Neutrophil (primary cell): ENCODE data around the gene INTS6.

ENCODE experiments used
- H3K27ac ChIP-seq: fragments of 200-600 bp; sonication (generic); 2 replicates; pipeline ENCODE4 v1.5.1; 2016; ENCODE audit warnings: mild to moderate bottlenecking, moderate library complexity
- H3K27me3 ChIP-seq: fragments of 200-600 bp; sonication (generic); 2 replicates; pipeline ENCODE4 v1.6.0; 2016; ENCODE audit warnings: mild to moderate bottlenecking
- H3K36me3 ChIP-seq: fragments of 200-600 bp; sonication (generic); 2 replicates; pipeline ENCODE4 v1.5.1; 2017
- H3K4me1 ChIP-seq, 2 experiments: fragments of 200-600 bp in 1 of 2; sonication (generic) in 1 of 2; 1 replicate in 1 of 2; 2 replicates in 1 of 2; pipeline versions ENCODE4 v1.5.1 to v1.6.1; 2013 to 2016; ENCODE audit warnings: low read depth in 1 of 2, low read length in 1 of 2, mild to moderate bottlenecking in 1 of 2, moderate library complexity in 1 of 2; ENCODE audit not compliant: control insufficient read depth in 1 of 2, insufficient read depth in 1 of 2
- H3K4me3 ChIP-seq, 2 experiments: fragments of 200-600 bp in 1 of 2; sonication (generic) in 1 of 2; 1 replicate in 1 of 2; 2 replicates in 1 of 2; pipeline ENCODE4 v1.5.1; 2013 to 2016; ENCODE audit warnings: low read depth in 1 of 2, low read length in 1 of 2, mild to moderate bottlenecking in 1 of 2, moderate library complexity in 1 of 2
- H3K9me3 ChIP-seq: fragments of 200-600 bp; sonication (generic); 2 replicates; pipeline ENCODE4 v1.5.1; 2016
- TF ChIP-seq, protein P1 (sequence below): fragments of 200-600 bp; sonication (generic); IDR thresholded peaks from 2 replicates; pipeline ENCODE4 v1.5.1; 2016; ENCODE audit warnings: antibody characterized with exemption

The INTS6 gene

DNA sequence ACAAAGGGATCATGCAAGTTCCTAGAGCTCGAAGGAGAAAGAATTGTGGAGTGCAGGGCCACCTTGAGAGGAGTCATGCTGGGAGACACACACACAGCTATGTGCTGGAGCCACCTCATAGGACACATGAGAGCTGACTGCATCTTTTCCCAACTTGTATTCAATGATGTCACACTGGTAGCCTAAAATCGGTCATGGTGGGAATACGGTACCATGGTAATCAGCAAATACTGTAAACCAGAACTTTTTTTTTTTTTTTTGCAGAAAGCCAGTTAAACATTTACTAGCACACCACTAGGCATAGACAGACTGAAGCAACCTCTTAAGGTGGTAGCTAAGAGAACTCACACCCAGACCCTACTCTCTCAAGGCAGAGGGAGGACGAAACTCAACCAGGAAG is 47.0 kb upstream of the INTS6 start:
- Histone ChIP-seq H3K9me3 (no peaks in the 10 kb centered on the region), H3K4me3 (no peak overlapping the region), H3K27me3 (no peaks in the 10 kb centered on the region), H3K36me3 (no peaks in the 10 kb centered on the region), H3K27ac (no peak overlapping the region), H3K4me1 (peaks cover 0 to 9% of the 10 kb centered on the region in 2 experiments)
- TF ChIP-seq, protein P1, sequence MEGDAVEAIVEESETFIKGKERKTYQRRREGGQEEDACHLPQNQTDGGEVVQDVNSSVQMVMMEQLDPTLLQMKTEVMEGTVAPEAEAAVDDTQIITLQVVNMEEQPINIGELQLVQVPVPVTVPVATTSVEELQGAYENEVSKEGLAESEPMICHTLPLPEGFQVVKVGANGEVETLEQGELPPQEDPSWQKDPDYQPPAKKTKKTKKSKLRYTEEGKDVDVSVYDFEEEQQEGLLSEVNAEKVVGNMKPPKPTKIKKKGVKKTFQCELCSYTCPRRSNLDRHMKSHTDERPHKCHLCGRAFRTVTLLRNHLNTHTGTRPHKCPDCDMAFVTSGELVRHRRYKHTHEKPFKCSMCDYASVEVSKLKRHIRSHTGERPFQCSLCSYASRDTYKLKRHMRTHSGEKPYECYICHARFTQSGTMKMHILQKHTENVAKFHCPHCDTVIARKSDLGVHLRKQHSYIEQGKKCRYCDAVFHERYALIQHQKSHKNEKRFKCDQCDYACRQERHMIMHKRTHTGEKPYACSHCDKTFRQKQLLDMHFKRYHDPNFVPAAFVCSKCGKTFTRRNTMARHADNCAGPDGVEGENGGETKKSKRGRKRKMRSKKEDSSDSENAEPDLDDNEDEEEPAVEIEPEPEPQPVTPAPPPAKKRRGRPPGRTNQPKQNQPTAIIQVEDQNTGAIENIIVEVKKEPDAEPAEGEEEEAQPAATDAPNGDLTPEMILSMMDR = no peak

DNA sequence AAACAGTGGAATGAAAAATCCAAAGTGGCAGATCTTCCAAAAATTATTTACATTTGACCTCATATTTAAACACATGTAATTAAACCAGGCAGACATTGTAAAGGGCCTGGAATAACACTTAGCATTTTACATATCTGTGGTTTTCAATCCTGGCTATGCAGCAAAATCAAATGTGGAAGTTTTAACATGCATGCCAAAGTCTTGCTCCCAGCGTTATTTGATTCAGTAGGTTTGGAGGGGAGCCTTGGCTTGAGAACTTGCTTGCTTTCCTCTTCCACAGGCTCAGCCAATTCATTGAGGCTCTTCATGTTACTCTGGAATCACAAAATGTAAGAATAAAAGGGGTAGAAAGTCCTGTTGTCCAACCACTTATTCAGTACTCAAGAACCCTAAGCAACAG is 42.5 kb upstream of the INTS6 start:
- Histone ChIP-seq H3K9me3 (no peaks in the 10 kb centered on the region), H3K36me3 (no peaks in the 10 kb centered on the region), H3K27me3 (no peaks in the 10 kb centered on the region), H3K27ac (no peak overlapping the region), H3K4me1 (no peaks in the 10 kb centered on the region), H3K4me3 (no peak overlapping the region)
- TF ChIP-seq, protein P1 = no peak

DNA sequence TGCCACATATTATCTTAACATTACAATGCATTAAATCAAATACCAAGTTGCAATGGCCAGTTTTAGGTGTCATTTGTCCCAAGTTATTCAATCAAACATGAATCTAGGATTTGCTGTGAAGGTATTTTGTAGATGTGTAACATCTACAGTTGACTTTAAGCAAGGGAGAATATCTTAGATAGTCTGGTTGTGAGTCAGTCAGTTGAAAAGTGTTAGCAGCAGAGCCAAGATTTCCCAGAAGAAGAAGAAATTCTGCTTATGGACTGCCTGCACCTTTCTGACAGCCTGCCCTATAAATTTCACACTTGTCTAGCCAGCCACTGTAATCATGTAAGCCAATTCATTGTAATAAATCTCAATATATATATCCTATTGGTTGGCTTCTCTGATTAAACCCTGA is 41.3 kb upstream of the INTS6 start:
- H3K27ac ChIP-seq = no peak overlapping the region
- no peaks in the 10 kb centered on the region for H3K9me3 ChIP-seq
- H3K4me1 ChIP-seq = no peaks in the 10 kb centered on the region
- TF ChIP-seq, protein P1 = no peak
- no peaks in the 10 kb centered on the region for H3K36me3 ChIP-seq
- no peaks in the 10 kb centered on the region for H3K27me3 ChIP-seq
- no peak overlapping the region for H3K4me3 ChIP-seq

DNA sequence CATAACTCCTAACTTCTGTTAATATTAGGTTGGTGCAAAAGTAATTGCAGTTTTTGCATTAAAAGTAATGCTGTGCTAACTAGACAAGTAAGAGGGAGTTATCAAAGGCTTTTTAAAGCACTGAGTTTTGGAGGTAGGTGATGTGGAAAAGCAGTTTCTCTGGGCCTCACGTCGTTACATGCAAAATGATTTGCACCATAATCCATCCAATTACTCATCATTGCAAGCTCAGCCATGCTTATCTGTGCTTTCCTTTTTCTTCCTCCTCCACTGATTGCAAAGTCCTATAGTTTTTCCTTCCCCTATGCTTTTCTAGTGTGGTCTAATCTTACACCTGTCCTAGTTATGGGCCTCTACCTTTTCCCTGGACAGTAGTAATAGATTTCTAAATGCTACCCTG is 35.4 kb upstream of the INTS6 start:
- Histone ChIP-seq H3K9me3 (no peaks in the 10 kb centered on the region), H3K4me3 (no peak overlapping the region), H3K36me3 (no peaks in the 10 kb centered on the region), H3K27me3 (no peaks in the 10 kb centered on the region), H3K27ac (no peak overlapping the region), H3K4me1 (no peaks in the 10 kb centered on the region)
- TF ChIP-seq, protein P1 = no peak

DNA sequence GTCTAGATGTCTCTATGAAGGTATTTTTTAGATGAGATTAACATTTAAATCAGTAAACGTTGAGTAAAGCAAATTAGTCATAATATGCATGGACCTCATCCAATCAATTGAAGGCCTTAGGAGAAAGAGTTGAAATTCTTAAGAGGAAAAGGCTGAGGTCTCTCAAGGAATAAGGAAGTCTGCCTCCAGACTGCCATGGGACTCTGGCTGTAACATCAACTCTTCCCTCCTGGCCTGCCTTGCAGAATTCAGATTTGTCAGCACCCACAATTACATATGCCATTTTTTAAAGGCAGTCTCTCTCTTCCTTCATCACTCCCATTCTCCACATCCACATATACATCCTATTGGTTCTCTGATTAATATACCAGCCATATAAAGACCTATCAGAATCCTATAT is 28.8 kb upstream of the INTS6 start:
- TF ChIP-seq, protein P1 = no peak
- H3K36me3 ChIP-seq = no peaks in the 10 kb centered on the region

DNA sequence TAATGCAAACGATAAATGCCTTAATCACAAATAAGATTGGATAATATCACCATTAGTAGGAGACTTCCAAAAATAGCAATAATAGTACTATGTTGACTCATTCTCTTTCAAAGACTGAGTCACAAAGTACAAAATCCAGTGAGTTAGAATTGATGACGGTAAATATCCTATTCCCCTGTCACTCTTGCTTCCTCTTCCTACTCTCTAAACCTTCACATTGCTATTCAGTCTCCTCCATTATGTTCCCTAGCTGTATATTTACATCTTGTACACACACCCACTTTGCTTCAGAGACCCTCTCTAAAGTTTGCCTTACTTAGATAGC is 26.3 kb upstream of the INTS6 start:
- H3K27me3 ChIP-seq = no peaks in the 10 kb centered on the region
- H3K4me1 ChIP-seq = no peaks in the 10 kb centered on the region
- H3K36me3 ChIP-seq = no peaks in the 10 kb centered on the region
- no peaks in the 10 kb centered on the region for H3K9me3 ChIP-seq
- no peak overlapping the region for H3K4me3 ChIP-seq
- no peak overlapping the region for H3K27ac ChIP-seq
- TF ChIP-seq, protein P1 = no peak

More for the DNA sequence above, 28.8 kb upstream of the INTS6 start:
- Histone ChIP-seq H3K27ac (no peak overlapping the region), H3K9me3 (no peaks in the 10 kb centered on the region), H3K4me1 (no peaks in the 10 kb centered on the region), H3K27me3 (no peaks in the 10 kb centered on the region), H3K4me3 (no peak overlapping the region)
